ENCODE measurements around the gene ADAM15. TPM values are rescaled to one million over a fixed set of nuclear protein-coding genes. Genes with fewer than 3 reads are reported as not detected.
A peak's percentile ranks its signal among the peaks of the same experiment; 100 is the strongest.

The ADAM15 gene
- total RNA-seq, 1 donor from 2014 or later: 62.6 TPM

DNA sequence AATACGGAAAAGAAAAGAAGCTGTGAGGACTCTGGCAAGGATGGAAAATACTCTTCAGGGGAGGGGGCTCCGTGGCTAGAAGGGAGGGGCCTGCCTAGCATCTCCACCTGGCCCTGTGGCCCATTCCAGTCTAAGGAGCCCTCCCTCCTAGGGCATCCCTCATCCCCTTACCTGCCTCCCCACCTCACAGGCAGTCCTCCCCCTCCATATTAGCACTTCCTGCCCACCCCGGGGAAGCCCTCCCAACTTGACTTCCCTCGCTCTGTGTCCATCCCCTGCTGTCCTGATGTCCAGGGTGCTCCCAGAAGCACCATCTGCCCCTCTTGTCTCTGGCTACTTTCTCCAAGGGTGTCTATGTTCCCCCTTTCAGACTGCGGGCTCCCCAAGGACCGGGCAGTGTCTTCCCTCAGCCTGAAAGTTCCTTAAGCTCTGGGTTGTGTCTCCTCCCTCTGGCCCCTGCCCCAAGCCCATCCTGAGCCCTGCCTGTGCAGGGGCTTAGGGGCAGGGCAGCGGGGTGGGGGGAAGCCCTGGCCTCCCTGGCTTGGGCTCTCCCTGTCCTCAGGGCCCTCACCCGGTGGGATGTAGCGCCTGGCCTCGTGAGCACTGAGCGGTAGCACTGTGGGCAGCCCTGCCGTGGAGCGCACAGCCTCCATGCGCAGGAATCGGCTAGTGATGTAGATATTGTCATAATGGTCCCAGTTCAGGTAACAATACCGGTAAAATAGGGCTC is 21.4 kb upstream of the ADAM15 start:
- no peak for DNase-seq

DNA sequence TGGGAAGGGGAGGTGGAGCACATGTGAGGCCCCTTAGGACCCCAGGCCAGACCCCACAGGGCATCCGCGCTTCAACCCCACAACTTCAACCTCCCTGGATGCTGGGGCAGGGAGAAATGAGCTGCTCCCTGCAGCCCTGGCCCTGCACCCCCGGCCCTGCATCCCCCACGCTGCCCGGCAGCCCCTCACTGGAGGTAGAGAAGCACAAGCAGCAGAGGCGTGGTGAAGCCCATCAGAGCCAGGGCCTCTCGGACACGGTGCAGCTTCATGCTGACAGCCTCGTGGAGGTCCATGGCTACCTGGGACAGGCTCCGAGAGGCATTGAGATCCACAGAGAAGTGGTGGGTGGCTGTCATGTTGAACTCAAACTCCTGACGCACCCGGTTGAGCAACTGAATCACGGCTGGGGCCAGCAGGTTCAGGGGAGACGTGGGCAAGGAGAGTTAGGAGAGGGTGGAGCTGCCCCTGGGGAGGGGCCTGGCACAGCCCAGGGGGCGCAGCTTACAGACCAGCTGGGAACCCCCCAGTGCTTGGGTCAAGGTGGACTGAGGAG is 20.8 kb upstream of the ADAM15 start:
- no peak for DNase-seq

DNA sequence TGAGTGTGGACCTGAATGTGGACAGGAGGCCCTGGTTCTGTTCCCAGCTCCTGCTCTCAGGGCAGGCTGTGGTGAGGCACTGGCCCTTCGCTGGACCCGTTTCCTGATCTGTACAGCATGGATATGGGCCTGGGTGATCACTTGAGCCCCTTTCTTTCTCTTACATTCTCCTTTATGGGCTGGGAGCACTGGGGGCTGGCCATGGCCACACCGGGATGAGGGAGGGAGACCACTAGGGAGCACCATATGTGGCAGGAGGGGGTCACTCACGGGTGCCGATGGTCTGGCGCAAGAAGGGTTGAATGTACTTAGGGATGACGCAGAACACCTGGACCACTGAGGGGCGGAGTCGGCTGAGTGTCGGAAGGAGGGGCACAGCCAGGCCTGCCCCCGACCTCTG is 20.2 kb upstream of the ADAM15 start:
- no peak for DNase-seq

DNA sequence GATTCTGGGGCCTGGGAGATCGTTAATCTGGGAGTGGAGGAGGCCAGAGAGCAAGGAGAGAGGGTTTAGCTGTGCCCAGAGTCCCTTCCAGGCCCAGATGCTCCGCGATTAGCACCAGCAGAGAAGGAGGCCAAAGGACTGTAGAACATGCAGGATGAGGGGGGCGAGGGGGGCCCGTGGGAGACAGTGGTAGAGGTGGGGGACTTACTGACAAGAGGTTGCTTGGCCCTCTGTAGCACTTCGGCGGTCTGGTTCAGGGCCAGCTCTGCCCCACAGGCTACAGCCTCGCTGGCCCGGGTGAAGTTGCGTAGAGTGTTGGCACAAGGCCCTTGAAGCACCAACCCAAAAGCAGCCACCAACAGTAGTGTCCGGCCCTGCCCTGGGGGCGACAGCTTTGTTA is 18.2 kb upstream of the ADAM15 start:
- DNase-seq: no peak

DNA sequence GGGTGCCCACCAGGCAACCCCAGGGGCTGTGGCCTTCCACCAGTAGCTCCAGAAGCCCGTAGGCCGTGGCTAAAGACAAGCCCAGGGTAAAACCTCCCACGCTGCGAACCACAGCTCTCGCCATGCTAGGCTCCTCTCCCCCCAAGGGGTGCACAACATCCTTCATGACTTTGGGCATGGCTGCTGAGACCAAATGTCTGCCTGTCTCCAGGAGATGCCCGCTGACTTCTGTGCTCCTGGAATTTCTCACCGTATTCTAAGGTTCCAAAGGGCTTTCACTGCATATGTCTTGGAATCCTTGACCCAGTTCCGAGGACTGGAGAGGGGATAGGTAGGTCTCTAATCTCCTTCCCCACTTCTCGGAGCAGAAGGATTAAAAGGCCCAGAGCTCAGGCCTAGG is 17.6 kb upstream of the ADAM15 start, which contains the start of the genes DCST1 and DCST2:
Gene DCST1, plus strand, starts transcription at position 301 of the 400 bp plus-strand sequence. CDS start 213 bp downstream, outside the sequence.
Gene DCST2, minus strand, starts transcription at position 258 of the 400 bp plus-strand sequence. Its CDS starts 80 bp downstream, at position 178.
- DNase-seq: no peak

DNA sequence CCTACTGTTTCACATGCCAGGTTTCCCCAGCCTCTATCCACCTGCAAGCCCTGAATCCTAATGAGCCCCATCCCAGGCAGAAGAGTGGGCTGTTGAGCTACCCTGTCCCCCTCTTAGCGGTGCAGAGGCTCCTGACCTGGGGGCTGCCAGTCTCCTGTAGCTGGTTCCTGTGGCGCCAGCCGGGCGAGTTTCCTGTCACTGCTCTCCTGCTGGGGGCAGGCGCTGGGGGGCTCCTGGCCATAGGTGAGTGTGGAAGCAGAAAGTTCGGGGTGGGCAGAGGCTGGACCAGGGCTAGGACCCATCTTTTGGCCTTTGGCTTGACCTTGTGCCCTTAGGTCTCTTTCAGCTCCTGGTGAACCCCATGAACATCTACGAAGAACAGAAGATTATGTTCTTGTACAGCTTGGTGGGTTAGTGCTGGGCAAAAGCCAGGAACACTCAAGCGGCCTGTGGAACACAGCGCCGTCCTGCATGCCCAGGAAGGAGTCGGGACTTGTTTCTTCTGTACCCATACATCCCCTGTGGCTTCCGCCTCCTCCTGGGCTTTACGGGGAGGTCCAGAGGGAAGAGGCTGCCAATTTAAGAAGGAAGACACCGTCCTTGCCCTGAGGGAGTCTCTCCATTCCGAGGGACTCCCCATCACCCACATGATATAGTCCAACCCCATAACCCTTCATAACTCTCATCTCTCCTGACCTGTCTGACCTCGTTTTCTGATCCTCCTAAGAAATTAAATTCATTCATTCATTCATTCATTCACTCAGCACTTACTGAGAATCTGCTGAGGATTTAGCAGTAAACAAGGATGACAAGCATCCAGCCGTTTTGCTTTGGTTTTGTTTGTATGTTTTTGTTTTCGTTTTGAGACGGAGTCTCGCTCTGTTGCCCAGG is 16.6 kb upstream of the ADAM15 start:
- DNase-seq: no peak

DNA sequence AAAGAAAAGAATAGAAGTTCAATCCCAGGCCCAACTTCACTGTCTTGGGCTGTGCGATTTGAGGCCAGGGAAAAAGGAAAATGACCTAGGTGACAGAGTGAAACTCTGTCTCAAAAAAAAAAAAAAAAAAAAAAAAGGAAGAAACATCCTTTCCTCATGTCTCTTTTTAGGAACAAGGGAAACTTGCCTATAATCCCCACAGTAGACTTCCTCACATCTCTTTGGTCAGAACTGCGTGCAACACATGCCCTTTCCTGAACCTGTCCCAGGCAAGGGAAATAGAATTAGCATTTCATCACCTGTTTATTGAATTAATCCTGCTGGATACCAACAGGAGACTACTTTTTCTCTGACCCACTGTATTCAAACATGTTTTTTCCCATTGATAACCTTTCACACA is 15.2 kb upstream of the ADAM15 start:
- no peak for DNase-seq

DNA sequence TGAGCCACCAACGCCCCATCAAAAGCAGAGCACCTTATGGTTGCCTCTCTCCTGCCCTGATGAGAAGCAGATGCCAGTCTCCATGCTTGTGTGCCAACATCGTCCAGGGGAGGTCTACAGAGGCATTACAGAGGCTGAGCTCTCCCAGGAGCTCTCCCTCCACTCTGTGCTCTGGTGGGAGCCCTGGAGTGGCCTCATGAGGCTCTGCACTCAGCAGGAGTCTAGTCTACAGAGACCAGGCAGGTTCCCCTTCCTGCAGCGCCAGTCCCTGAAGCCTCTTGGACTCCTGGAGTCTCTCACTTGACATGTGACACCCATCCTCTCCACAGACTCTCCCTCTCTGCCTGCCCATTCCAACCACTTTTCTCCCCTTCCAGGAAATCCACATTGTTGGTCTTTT is 14.1 kb upstream of the ADAM15 start:
- no peak for DNase-seq

DNA sequence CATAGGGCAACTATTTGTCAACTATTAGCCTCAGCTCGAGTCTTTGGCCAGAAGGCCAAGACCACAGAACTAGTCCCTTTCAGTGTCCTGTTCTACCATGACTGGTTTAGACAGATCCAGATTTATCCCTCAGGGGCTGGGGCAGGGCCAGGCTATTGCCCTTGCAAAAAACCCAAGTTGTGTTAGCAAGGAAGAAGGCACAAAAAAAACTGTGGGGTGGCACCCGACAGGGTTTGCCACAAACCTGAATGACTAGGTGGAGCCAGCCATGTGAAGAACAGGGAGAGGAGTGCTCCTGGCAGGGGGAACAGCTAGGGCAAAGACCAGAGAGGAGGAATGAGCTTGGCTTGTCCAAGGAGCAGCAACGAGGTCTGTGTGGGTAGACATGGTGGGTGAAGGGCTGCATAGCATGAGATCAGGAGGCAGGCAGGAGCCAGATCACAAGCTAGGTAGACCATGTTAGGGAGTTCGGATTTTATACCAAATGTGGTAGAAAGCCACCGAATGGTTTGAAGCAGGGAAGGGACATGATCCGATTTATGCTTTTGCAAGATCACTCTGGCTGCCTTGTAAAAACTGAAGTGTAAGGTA is 13.2 kb upstream of the ADAM15 start:
- DNase-seq: no peak

DNA sequence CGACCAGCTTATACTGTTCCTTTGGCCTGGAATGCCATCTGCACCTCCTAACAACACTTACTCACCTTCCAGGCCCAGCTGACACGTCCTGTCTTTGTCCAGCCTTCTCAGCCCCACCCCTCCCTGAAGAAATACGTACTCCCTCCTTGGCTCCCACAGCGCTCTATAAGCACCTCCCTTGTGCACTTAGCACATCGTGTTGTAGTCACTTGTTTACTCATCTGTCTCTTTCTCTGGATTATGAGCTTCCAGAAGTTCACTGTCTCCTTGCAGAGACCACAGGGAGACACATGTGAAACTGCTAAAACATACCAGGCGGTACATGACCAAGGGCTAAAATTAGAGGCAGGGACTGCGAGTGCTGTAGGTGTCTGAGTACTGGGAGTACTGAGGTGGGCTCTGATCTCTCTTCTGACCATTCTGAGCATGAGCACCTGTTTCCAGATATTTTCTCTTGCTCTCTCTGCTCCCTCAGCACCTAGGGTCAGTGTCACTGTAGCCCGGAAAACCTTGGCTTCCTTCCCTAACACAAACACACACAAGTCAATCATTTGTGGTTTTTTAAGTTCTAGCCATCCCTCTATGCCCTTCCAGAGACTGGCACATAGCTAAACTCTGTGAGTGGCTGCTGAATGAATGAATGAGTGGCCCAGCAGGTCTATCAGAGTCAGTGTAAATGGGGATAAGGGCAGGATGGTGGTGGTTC is 12.4 kb upstream of the ADAM15 start:
- DNase-seq: peak; percentile 43

DNA sequence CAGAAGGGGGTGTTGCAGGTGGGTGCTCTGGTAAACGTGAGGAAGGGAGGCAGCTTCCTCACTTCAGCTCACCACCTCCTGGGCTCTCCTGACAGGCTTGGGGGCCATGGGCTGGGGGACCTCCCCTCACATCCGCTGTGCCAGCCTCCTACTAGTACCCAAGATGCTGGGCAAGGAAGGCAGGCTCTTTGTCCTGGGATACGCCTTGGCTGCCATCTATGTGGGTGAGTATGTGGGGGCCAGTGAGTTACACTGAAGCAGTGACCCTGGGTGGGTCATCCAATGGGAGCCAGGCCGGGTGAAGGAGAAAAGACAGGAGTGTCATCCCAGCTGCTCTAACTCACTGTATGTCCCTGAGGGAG is 11.8 kb upstream of the ADAM15 start:
- DNase-seq: no peak

DNA sequence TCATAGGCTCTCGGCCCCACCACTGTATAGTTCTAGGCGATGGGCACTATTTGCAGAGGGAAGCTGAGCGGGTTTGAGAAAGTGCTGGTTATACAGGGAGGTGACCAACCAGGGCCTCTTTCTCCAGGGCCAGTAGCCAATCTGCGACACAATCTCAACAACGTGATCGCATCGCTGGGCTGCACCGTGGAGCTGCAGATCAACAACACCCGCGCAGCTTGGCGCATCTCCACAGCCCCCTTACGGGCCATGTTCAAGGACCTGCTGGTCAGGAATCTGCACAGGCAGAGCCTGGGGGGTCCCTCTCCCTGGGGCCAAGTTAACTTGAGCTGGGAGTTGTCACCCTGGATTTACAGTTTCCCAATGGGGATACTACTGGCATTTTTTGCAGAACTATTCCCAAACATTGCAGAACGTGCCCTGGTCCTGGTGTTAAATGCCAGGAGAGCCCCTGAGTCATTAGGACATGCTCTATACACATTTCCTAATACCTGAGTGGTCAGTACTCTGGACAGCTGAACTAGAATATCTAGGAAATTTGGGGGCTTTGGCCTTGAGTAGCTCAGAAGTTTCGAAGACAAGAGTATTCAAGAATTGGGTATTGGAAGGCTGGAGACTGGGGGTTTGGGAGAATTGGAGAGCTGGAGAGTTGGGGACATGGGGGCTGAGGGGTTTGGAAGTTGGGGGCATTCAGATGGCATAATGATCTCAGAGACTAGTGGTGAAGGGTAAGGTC is 10.6 kb upstream of the ADAM15 start:
- DNase-seq: no peak

DNA sequence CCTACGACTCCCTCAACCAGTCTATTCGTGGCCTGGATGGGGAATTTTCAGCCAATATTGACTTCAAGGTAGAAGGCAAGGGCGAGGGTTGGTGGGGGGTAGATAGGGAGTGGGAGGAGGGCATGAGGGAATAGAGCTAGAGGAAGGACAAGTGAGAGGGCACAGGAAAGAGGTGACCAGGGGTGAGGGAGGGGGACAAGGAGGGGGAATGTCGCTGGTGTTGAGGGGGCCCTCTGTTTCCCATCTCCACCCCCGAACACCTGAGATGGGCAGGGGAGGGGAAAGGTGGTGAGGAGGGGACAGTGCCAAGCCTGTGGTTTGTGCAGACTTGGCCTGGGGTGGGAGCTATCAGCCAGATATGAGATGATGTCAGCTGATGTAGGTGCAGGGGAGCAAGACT is 8.3 kb upstream of the ADAM15 start:
- no peak for DNase-seq

DNA sequence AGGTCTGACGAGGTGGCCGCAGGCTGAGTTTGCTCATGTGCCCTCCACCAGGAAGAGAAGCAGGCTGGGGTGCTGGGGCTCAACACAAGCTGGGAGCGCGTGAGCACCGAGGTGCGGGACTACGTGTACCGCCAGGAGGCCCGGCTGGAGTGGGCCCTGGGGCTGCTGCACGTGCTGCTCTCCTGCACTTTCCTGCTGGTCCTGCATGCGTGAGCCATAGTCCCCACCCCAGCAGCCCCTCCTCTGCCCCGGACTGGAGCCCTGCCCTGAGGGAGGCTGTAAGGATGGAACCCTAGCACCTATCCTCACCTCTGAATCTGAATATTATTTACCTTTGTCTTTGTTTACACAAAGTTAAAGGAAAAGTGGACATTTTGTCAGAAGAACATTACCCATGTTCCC is 7.8 kb upstream of the ADAM15 start:
- no peak for DNase-seq

DNA sequence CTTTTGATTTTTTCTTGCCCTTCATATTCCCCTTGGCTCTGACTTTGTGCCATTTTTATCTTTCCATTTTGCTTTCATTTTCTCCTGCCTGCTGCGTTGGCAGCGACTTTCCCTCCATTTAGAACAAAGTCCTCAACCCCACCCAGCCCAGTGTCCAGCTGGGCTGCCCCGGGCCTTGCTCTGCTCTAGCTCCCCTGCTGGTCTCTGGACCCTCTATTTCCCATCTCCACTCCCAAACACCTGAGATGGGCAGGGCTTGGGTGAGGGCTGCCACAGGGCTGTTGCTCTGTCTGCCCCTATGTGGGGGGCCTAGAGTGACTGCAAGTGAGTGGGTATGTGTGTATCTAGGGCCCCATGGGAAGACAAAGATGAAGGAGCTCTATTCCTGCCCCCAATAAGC is 7.3 kb upstream of the ADAM15 start:
- DNase-seq: no peak

DNA sequence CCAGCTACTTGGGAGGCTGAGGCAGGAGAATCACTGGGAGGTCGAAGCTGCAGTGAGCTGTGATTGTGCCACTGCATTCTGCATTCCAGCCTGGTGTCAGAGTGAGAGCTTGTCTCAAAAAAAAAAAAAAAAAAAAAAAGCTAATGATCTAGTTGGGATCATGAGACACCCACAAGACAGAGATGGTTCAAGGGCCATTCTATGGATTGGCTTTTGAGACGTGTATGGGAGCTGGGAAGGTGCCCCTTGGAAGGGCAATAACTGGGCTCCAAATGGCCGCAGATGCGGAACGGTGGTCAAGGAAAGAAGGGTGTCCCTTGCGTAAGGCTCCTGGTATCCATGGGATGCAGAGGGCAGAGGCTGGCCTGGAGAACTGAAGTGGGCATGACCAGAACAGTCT is 6.8 kb upstream of the ADAM15 start:
- no peak for DNase-seq

DNA sequence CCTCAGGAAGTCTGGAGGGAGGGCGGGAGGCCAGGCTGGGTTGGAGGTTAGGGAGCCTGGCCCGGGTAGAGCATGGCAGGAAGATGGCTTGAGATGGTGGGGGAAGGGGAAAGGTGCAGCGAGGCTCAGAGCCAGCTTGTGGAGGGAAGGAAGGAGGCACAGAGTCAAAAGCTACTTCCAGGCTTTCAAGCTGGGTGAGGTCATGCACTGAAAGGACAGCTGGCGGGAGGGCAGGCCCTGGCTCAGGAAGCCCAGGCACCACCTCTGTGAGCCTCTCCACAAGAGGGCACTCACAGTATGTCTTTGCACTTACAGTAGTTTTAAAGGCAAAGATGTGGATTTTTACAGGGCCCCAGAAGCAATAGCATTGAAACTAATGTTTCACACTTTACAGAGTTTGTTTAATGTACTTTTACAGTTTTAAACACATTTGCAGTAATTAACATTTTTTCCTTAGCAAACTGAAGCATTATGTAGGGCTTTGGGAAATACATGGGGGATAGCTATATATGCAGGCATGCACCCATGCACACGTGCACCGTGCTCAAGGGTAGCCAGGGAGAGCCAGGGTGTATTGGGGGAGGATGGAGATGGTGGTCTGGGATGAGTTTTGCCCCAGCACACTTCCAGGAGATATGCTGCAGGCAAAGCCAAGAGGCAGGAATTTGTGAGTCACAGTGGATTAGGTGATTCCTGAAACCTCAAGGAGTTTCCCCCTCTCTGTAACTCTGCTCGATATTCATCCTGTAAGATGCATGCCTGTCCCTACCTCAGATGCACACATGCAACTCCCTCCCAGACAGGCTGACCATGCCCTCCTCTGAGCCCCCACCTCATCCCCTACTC is 6.1 kb upstream of the ADAM15 start:
- DNase-seq: peak; percentile 85

DNA sequence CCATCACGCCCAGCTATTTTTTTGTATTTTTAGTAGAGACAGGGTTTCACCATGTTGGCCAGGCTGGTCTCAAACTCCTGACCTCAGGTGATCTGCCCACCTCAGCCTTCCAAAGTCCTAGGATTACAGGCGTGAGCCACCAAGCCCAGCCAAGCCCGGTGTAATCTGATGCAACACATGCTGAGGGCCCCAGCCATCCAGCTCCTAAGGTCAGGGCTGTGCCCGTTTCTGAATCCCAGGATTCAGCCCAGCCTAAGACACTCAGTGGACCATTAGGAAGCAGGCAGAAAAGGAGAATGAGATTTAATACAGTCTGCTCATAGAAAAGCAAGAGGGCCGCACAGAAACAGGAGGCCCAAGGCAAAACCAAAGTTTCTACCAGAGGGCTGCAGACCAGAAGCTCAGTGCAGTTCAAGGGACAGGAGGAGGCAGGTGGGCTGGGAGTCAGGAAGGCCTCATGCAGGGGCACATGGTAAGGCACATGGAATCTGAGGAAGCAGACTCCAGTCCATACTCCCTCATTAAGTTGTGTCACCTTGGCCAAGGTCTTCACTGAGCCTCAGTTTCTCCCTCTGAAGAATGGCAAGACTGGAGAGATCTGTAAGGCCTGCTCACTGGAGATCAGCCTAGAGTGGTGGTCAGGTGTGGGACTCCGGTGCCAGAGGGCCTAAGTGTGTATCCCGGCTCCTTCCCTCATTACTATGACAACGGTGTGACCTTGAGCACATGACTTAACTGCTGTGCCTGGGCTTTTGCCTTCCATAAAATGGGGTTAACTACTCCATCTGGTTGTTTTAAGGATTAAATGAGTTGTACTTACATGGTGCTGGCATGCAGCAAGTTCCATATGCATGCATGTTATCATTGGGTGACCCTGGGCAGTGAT is 2.4 kb upstream of the ADAM15 start:
- no peak for DNase-seq

Measured in tongue (tissue), 2 donors.